ENCODE measurements around the gene SLC16A8. TPM values are rescaled to one million over a fixed set of nuclear protein-coding genes. Genes with fewer than 3 reads are reported as not detected.
A peak's percentile ranks its signal among the peaks of the same experiment; 100 is the strongest.

The SLC16A8 gene
- total and polyA plus RNA-seq, 2 of the 13 experiments (the other 11 are each of a cell fraction or from before 2014, with no cell fraction given): not detected

DNA sequence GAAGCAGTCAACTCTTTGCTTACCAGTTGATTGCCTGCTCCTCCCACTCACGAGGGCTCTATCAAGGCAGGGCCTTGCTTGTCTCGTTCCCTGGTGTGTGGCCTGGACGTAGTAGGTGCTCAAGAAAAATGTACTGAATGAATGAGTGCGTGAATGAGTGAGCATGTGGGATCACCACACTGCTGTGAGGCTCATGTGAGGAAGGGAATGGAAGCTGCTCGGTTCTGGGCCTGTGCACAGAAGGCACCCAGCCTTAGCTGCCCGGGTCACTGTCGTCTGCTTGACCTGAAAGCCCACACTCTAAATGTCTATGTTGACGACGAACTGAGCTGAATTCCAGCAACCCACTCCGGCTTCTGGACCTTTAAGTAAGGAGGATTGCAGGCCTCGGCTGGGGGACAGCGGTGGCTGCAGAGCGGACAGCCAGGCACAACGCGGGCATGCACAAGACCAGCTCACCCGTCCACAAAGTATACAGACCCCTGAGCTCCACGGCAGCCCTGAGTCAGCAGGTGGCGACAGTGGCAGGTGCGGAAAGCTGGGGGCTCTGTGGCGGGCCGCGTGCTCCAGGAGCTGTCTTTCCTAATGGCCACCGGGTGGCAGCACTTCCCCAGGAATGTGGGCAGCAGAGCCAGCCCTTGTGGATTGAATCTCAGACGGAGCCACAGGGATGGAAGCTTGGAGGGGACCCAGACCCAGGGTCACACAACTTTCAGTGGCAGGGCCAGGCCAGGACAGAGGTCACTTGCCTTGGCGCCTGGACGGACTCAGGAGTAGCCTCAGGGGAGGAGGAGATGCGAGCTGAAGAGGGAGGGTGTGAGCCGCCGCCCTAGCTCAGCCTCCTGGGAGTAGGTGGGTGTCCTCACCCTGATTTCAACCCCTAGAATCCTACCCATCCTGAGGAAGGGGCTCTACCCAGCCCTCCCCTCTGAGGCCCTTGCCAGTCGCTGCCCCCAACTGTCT is 31.8 kb downstream of the SLC16A8 start (continued):
- TF ChIP-seq, protein P1, sequence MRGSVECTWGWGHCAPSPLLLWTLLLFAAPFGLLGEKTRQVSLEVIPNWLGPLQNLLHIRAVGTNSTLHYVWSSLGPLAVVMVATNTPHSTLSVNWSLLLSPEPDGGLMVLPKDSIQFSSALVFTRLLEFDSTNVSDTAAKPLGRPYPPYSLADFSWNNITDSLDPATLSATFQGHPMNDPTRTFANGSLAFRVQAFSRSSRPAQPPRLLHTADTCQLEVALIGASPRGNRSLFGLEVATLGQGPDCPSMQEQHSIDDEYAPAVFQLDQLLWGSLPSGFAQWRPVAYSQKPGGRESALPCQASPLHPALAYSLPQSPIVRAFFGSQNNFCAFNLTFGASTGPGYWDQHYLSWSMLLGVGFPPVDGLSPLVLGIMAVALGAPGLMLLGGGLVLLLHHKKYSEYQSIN (CRISPR knock-in tag; IDR thresholded peaks at IDR 0.05; ENCODE audit: borderline replicate concordance): no peak
- TF ChIP-seq SOX5 (CRISPR knock-in tag; IDR thresholded peaks at IDR 0.05; ENCODE audit: borderline replicate concordance) (no peak; the same call in 1 of the 2 replicates), ZBTB7A (CRISPR knock-in tag; IDR thresholded peaks at IDR 0.05) (peak; percentile 26; the same call in 1 of the 2 replicates), ZSCAN25 (CRISPR knock-in tag; IDR thresholded peaks at IDR 0.05) (peak; percentile 81), ZFAT (CRISPR knock-in tag; conservative IDR thresholded peaks at IDR 0.05) (no peak), XRCC5 (optimal IDR thresholded peaks at IDR 0.05; ENCODE audit: low read length) (peak; percentile 98), ZSCAN30 (CRISPR knock-in tag; IDR thresholded peaks at IDR 0.05) (no peak), POLR2AphosphoS2 (IDR thresholded peaks at IDR 0.05; ENCODE audit: low read depth, low read length) (no peak), NR2F1 (CRISPR knock-in tag; IDR thresholded peaks at IDR 0.05) (no peak), ZNF550 (CRISPR knock-in tag; IDR thresholded peaks at IDR 0.05; ENCODE audit: borderline replicate concordance) (0 out of 2 replicates have a peak, but pooled peaks have one; percentile 71), ZNF777 (CRISPR knock-in tag; IDR thresholded peaks at IDR 0.05) (peak; percentile 66; the same call in 1 of the 2 replicates), CC2D1A (CRISPR knock-in tag; IDR thresholded peaks at IDR 0.05) (no peak), ZNF251 (CRISPR knock-in tag; IDR thresholded peaks at IDR 0.05) (no peak), NCOA2 (CRISPR knock-in tag; IDR thresholded peaks at IDR 0.05) (0 out of 2 replicates have a peak, but pooled peaks have one; percentile 21), RXRB (CRISPR knock-in tag; IDR thresholded peaks at IDR 0.05; ENCODE audit: borderline replicate concordance) (peak; percentile 42; the same call in 1 of the 2 replicates), THYN1 (CRISPR knock-in tag; IDR thresholded peaks at IDR 0.05; ENCODE audit: borderline replicate concordance, low read depth) (no peak), ARNTL (CRISPR knock-in tag; IDR thresholded peaks at IDR 0.05) (peak; percentile 43; the same call in 1 of the 2 replicates), ZNF878 (CRISPR knock-in tag; IDR thresholded peaks at IDR 0.05) (no peak), ZNF792 (CRISPR knock-in tag; IDR thresholded peaks at IDR 0.05) (peak; percentile 84; the same call in 1 of the 2 replicates), RARG (CRISPR knock-in tag; IDR thresholded peaks at IDR 0.05; ENCODE audit: low read depth) (no peak)
- TF ChIP-seq, protein P2, sequence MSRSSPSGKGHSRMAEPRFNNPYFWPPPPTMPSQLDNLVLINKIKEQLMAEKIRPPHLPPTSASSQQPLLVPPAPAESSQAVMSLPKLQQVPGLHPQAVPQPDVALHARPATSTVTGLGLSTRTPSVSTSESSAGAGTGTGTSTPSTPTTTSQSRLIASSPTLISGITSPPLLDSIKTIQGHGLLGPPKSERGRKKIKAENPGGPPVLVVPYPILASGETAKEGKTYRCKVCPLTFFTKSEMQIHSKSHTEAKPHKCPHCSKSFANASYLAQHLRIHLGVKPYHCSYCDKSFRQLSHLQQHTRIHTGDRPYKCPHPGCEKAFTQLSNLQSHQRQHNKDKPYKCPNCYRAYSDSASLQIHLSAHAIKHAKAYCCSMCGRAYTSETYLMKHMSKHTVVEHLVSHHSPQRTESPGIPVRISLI (CRISPR knock-in tag; IDR thresholded peaks at IDR 0.05; ENCODE audit: borderline replicate concordance): no peak
- TF ChIP-seq, protein P3, sequence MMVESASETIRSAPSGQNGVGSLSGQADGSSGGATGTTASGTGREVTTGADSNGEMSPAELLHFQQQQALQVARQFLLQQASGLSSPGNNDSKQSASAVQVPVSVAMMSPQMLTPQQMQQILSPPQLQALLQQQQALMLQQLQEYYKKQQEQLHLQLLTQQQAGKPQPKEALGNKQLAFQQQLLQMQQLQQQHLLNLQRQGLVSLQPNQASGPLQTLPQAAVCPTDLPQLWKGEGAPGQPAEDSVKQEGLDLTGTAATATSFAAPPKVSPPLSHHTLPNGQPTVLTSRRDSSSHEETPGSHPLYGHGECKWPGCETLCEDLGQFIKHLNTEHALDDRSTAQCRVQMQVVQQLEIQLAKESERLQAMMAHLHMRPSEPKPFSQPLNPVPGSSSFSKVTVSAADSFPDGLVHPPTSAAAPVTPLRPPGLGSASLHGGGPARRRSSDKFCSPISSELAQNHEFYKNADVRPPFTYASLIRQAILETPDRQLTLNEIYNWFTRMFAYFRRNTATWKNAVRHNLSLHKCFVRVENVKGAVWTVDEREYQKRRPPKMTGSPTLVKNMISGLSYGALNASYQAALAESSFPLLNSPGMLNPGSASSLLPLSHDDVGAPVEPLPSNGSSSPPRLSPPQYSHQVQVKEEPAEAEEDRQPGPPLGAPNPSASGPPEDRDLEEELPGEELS (CRISPR knock-in tag; IDR thresholded peaks at IDR 0.05): peak; percentile 36; the same call in 1 of the 2 replicates
- TF ChIP-seq, protein P4, sequence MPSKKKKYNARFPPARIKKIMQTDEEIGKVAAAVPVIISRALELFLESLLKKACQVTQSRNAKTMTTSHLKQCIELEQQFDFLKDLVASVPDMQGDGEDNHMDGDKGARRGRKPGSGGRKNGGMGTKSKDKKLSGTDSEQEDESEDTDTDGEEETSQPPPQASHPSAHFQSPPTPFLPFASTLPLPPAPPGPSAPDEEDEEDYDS (CRISPR knock-in tag; IDR thresholded peaks at IDR 0.05): peak; percentile 45; the same call in 1 of the 2 replicates
